Left ventricle myocardium inferior (tissue), 1 donor: Measurements from ENCODE around the gene TSPAN31. TPM values are rescaled to one million over a fixed set of nuclear protein-coding genes. Genes with fewer than 3 reads are reported as not detected.
A peak's percentile ranks its signal among the peaks of the same experiment; 100 is the strongest.

ENCODE experiments used
- DNase-seq: peaks from one replicate; pipeline ENCODE4 v3.0.0-alpha.2; 2020
- H3K27ac ChIP-seq: fragments of 200-600 bp; replicated peaks from 2 replicates; pipeline ENCODE4 v1.8.0; 2021
- H3K27me3 ChIP-seq: fragments of 200-600 bp; 2 replicates; pipeline ENCODE4 v1.8.0; 2021; ENCODE audit warnings: low read depth
- H3K36me3 ChIP-seq: fragments of 200-600 bp; 2 replicates; pipeline ENCODE4 v1.8.0; 2021
- H3K4me1 ChIP-seq: fragments of 200-600 bp; 2 replicates; pipeline ENCODE4 v1.8.0; 2021
- H3K4me3 ChIP-seq: fragments of 200-600 bp; 2 replicates; pipeline ENCODE4 v1.8.0; 2021; ENCODE audit warnings: mild to moderate bottlenecking, moderate library complexity
- H3K9me3 ChIP-seq: fragments of 200-600 bp; replicated peaks from 2 replicates; pipeline ENCODE4 v1.8.0; 2021
- intact Hi-C: fragments of 100-400 bp; cut with micrococcal nuclease; formaldehyde crosslinking; loops from one replicate; pipeline ENCODE4 v1.11.0; 2022
- total RNA-seq: library from RNA; stranded (reverse); fragmentation: NEBNext Ultra II Directional; extraction: Animal tissue kit (Norgen Biotek cat#: 25700); gene quantifications from one replicate; pipeline ENCODE4 v1.2.1, GENCODE V29; 2021
- TF ChIP-seq, protein P1 (sequence below): fragments of 200-600 bp; IDR thresholded peaks from 2 replicates; pipeline ENCODE4 v1.8.0; 2021; ENCODE audit warnings: antibody characterized with exemption, mild to moderate bottlenecking, borderline replicate concordance
- donor health status: DM: no; HTN: yes; CAD: no; lungs with severe emphysema.

TSPAN31 gene
- total RNA-seq, 1 donor from 2014 or later = 27.2 TPM

DNA sequence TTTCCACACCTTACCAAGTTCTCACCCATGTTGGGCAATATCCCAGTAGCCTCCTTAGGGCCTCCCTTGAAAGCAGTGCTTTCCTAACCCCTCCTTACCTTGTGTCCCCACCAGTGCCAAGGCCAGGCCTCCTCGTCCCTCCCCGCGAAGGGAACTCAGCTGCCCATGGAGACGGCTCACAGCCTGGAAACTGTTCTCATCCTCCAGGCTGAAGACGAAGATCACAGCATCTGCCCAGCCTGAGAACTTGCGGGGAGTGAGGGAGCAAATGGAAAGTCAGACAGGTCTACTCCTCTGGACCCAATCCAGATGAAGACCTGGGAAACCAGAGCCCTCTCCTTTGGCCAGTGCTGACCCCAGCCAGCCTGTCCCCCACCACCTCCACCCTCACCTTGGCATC is 10.9 kb upstream of the TSPAN31 start:
- no peaks in the 10 kb centered on the region for H3K9me3 ChIP-seq
- TF ChIP-seq, protein P1, sequence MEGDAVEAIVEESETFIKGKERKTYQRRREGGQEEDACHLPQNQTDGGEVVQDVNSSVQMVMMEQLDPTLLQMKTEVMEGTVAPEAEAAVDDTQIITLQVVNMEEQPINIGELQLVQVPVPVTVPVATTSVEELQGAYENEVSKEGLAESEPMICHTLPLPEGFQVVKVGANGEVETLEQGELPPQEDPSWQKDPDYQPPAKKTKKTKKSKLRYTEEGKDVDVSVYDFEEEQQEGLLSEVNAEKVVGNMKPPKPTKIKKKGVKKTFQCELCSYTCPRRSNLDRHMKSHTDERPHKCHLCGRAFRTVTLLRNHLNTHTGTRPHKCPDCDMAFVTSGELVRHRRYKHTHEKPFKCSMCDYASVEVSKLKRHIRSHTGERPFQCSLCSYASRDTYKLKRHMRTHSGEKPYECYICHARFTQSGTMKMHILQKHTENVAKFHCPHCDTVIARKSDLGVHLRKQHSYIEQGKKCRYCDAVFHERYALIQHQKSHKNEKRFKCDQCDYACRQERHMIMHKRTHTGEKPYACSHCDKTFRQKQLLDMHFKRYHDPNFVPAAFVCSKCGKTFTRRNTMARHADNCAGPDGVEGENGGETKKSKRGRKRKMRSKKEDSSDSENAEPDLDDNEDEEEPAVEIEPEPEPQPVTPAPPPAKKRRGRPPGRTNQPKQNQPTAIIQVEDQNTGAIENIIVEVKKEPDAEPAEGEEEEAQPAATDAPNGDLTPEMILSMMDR = no peak
- peak overlapping the region; percentile 68 for H3K4me3 ChIP-seq
- H3K4me1 ChIP-seq = peaks cover 39% of the 10 kb centered on the region
- H3K27ac ChIP-seq = no peak overlapping the region
- DNase-seq = no peak
- no peaks in the 10 kb centered on the region for H3K36me3 ChIP-seq
- H3K27me3 ChIP-seq = peaks cover 96% of the 10 kb centered on the region
- intact Hi-C loops = no loop called here

GRCh38 chr12:57734591-57734990 is 10.2 kb upstream of the TSPAN31 start:
- Histone ChIP-seq H3K9me3 (no peaks in the 10 kb centered on the region), H3K36me3 (no peaks in the 10 kb centered on the region), H3K27ac (peak overlapping the region; percentile 77), H3K27me3 (peaks cover 100% of the 10 kb centered on the region), H3K4me1 (peaks cover 41% of the 10 kb centered on the region), H3K4me3 (peak overlapping the region; percentile 68)
- TF ChIP-seq, protein P1 = no peak
- intact Hi-C loops = no loop called here
- no peak for DNase-seq

DNA sequence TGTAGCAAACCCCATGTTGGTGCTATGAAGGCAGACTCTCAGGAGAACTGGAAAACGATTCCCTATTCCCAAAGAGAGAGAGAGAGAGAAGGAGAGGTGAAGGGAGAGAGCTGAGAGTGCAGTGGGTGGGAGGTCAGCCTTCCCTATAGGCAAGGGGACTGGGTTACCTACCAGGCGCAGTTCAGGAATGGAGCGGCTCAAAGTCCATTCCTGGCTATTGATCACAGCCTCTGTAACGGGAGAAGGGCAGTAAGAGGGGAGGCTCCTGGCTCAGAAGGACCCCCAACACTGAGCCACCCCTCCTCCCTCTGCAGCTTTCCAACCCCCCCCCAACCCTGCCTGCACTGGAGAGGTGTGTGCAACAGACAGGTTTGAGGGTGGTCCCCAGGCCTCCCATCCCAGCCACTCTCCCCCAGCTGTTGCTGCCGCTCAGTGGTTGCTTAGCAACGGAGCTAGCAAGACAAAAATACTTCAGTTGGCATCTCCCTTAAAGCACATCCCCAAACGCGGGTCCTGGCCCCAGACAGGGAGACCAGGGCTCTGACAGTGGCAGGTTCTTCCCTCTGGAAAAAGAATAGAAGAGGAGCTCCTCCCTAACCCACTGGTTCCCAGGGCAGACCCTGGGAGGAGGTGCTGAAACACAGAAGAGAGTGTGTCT is 9.5 kb upstream of the TSPAN31 start:
- Histone ChIP-seq H3K27ac (peak overlapping the region; percentile 77), H3K4me1 (peaks cover 47% of the 10 kb centered on the region), H3K27me3 (peaks cover 100% of the 10 kb centered on the region), H3K9me3 (no peaks in the 10 kb centered on the region), H3K36me3 (no peaks in the 10 kb centered on the region), H3K4me3 (peak overlapping the region; percentile 68)
- intact Hi-C loops = no loop called here
- TF ChIP-seq, protein P1 = no peak
- no peak for DNase-seq

DNA sequence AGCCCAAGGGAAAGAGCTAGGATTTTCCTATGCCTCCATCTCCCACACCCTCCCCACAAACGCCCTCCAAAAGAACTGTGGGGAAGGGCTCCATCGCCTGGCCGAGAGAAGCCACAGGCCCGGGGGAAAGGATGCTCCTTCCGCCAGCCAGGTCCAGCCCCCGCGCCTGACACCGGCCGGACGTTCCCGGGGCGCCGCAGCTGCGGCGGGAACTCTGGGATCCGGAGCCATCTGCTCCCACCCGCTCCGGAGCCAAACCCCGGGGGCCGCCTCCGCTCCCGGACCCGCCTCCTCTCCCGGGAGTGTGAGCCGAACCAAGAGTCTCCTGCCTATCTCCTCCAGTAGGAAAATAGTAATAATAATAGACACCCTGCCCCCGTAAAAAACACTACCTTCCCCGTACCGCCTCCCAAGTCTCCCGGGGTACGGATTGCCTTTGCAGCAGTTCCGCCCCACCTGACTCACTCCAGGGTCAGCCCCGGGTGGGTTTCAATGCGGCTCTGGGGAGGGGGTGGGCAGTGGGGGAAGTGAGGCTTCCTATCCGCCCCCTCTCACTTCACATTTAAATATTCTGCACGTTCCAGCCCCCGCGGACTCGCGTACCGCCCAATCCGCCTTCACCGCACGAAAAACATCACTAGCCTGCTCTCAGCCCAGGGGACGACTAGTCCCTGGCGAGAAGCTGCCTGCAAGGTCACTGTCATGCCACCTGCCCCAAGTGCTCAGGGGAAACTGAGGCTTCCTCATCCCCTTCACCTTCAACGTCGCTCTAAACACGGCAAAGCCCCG is 8.7 kb upstream of the TSPAN31 start:
- Histone ChIP-seq H3K36me3 (no peaks in the 10 kb centered on the region), H3K27ac (peak overlapping the region; percentile 77), H3K9me3 (no peaks in the 10 kb centered on the region), H3K27me3 (peaks cover 100% of the 10 kb centered on the region), H3K4me1 (peaks cover 47% of the 10 kb centered on the region), H3K4me3 (peak overlapping the region; percentile 68)
- peak; percentile 58 for DNase-seq
- intact Hi-C loops = no loop called here
- TF ChIP-seq, protein P1 = peak; percentile 33

- TF ChIP-seq, protein P1 = no peak
- peak overlapping the region; percentile 77 for H3K27ac ChIP-seq
- H3K9me3 ChIP-seq = no peaks in the 10 kb centered on the region
- peaks cover 47% of the 10 kb centered on the region for H3K4me1 ChIP-seq
- no peak for DNase-seq
- H3K36me3 ChIP-seq = no peaks in the 10 kb centered on the region
- H3K27me3 ChIP-seq = peaks cover 98% of the 10 kb centered on the region
- intact Hi-C loops = no loop called here
- H3K4me3 ChIP-seq = peak overlapping the region; percentile 68
These were observed 7.9 kb upstream of the TSPAN31 start for GRCh38 chr12:57736741-57737466.
